Peyer's patch (tissue), 4 donors: ENCODE measurements around the gene RCOR1.

Experiments
- POLR2A ChIP-seq, 2 donors: fragments of 450-650 bp; IDR thresholded peaks; one replicate each; pipeline ENCODE4 v1.5.1; 2017; ENCODE audit warnings: antibody characterized with exemption in 2 of 2, mild to moderate bottlenecking in 2 of 2, moderate library complexity in 2 of 2
- TF ChIP-seq, protein P1 (sequence below), 6 experiments: fragments of 450-650 bp in 4 of 6; fragments of 200-600 bp in 2 of 6; sonication (generic) in 1 of 6; IDR thresholded peaks; one replicate each; pipeline ENCODE4 v1.5.1; 2017 to 2019; ENCODE audit warnings: antibody characterized with exemption in 6 of 6, mild to moderate bottlenecking in 3 of 6, moderate library complexity in 1 of 6

DNA sequence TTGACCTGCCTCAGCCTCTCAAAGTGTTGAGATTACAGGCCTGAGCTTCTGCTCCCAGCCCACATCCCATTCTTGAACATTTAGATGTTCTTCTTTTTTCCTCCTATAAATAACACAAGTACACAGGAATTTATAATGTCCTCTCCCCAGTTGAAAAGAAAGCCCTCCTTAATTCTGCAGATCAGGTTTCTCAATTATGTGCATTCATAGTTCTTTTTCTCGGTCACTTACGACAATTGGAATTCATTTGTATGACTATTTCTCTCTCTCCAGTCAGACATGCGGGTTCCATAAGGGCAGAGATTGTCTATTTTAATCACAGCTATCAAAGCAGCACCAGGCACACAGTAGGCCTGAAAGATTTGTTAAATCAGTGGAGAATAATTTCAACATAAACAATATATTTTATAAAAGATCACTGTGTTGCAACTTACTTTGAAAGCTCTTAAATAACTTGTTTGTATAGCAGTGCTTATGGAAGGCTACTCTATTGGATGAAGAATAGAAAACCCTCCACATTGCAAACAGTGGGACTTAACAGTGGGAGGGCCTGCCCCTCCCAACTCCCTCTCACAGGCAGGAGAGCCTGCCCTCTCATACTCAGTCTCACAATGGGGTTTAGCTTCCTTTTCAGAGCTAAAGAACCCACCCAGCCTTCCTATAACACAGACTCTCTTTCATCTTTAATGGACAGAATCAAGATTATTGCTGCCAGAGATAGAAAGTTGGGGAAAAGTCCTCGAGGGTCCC lies 100.7 kb downstream of the RCOR1 start:
- TF ChIP-seq, protein P1, sequence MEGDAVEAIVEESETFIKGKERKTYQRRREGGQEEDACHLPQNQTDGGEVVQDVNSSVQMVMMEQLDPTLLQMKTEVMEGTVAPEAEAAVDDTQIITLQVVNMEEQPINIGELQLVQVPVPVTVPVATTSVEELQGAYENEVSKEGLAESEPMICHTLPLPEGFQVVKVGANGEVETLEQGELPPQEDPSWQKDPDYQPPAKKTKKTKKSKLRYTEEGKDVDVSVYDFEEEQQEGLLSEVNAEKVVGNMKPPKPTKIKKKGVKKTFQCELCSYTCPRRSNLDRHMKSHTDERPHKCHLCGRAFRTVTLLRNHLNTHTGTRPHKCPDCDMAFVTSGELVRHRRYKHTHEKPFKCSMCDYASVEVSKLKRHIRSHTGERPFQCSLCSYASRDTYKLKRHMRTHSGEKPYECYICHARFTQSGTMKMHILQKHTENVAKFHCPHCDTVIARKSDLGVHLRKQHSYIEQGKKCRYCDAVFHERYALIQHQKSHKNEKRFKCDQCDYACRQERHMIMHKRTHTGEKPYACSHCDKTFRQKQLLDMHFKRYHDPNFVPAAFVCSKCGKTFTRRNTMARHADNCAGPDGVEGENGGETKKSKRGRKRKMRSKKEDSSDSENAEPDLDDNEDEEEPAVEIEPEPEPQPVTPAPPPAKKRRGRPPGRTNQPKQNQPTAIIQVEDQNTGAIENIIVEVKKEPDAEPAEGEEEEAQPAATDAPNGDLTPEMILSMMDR (IDR thresholded peaks at IDR 0.05) = no peak
- TF ChIP-seq POLR2A (IDR thresholded peaks at IDR 0.05) = no peak
